NCI-H2171 (cell line): Measurements from ENCODE around the gene TTYH1.

Experiments used
- DNase-seq: peaks from one replicate; lab custom pipeline; 2025; lab: John Stamatoyannopoulos, UW

The TTYH1 gene

DNA sequence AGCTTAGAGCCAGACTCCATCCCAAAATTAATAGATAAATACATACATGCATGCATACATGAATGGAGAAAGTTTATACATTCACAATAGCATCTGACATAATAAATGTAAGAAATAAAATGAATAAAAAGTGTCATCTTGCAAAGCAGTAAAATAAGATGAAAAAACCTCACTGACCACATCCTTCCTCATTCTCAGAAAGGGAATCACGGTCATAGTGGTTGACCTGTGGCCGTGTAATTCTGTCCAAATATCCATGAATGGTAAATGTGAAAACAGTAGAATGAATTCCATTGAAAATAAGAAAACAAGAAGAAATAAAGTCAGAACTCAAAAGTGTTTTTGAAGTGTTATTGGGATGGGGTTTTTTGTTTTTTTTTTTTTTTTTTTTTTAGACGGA is 67.6 kb downstream of the TTYH1 start:
- DNase-seq = no peak

DNA sequence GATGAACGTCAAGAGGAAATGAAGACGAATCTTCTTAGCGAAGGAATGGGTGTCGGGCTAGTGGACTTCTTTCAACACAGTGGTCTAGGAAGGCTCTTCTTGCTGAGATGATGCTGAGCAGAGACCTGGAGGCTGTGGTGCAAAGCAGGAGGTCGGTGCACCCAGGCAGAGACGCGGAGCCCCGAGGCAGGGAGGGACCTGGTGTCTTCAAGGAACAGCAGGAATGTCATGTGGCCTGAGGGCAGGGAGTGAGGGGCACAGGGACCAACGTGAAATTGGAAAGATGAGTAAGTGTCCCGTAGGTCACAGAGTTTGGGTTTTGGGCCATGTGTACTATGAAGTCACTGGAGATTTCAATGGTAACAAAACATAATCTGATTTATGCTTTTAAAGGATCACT is 69.2 kb downstream of the TTYH1 start:
- no peak for DNase-seq

DNA sequence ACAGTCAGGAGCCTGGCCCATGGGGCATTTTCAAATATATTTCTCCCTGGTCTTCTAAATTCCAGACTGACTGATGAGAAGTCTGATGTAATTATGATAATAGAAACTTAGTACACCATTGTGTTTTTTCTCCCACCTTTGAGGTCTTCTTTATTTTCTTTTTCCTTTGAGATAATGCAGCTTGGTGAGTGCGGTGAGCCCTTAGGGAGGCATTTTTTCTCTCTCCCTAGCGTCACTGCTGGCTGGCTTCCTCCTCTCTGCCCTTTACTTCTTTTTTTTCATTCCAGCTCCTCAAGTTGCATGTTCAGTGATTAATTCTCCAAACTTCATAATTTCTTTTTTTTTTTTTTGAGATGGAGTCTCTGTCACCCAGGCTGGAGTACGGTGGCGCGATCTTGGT is 70.6 kb downstream of the TTYH1 start:
- DNase-seq = no peak
